Liver (tissue), 9 donors: ENCODE results near the gene HARS1. TPM values are rescaled to one million over a fixed set of nuclear protein-coding genes. Genes with fewer than 3 reads are reported as not detected.
A peak's percentile ranks its signal among the peaks of the same experiment; 100 is the strongest.

Experiments
- DNase-seq: peaks from one replicate; pipeline ENCODE4 v3.0.0-alpha.2; 2017; ENCODE audit warnings: low spot score
- H3K27ac ChIP-seq, 2 donors: one replicate each; pipeline ENCODE4 v1.7.0; 2013; ENCODE audit warnings: inconsistent platforms in 2 of 2, low read length in 2 of 2, control low read depth in 1 of 2, low read depth in 1 of 2, mild to moderate bottlenecking in 1 of 2
- H3K27me3 ChIP-seq, 4 donors: one replicate each; pipeline versions ENCODE4 v1.6.1 to v1.7.0; 2013; ENCODE audit warnings: low read length in 3 of 4, inconsistent platforms in 1 of 4, mild to moderate bottlenecking in 1 of 4, moderate library complexity in 1 of 4; ENCODE audit not compliant: control insufficient read depth in 4 of 4, insufficient read depth in 4 of 4
- H3K36me3 ChIP-seq, 4 donors: one replicate each; pipeline versions ENCODE4 v1.6.1 to v1.7.0; 2013; ENCODE audit warnings: low read length in 3 of 4, mild to moderate bottlenecking in 3 of 4, low read depth in 1 of 4, moderate library complexity in 1 of 4; ENCODE audit not compliant: control insufficient read depth in 4 of 4, insufficient read depth in 3 of 4
- H3K4me1 ChIP-seq, 4 donors: one replicate each; pipeline versions ENCODE4 v1.6.1 to v1.7.0; 2013; ENCODE audit warnings: low read length in 3 of 4, mild to moderate bottlenecking in 3 of 4, moderate library complexity in 1 of 4; ENCODE audit not compliant: control insufficient read depth in 4 of 4, insufficient read depth in 4 of 4
- H3K4me3 ChIP-seq, 3 donors: one replicate each; pipeline versions ENCODE4 v1.6.1 to v1.7.0; 2013; ENCODE audit warnings: low read length in 3 of 3, control low read depth in 1 of 3, low read depth in 1 of 3, mild to moderate bottlenecking in 1 of 3
- H3K9ac ChIP-seq, 2 donors: one replicate each; pipeline ENCODE4 v1.7.0; 2013; ENCODE audit warnings: low read length in 2 of 2, mild to moderate bottlenecking in 2 of 2, moderate library complexity in 2 of 2, control low read depth in 1 of 2, low read depth in 1 of 2
- H3K9me3 ChIP-seq, 4 donors: one replicate each; pipeline versions ENCODE4 v1.6.1 to v1.7.0; 2013; ENCODE audit warnings: low read length in 3 of 4; ENCODE audit not compliant: control insufficient read depth in 4 of 4
- EGR1 ChIP-seq, 2 donors: IDR thresholded peaks; 2 replicates each; pipeline ENCODE4 v1.6.1; 2016 to 2018; ENCODE audit warnings: antibody characterized with exemption in 2 of 2, low read depth in 2 of 2
- FOXA1 ChIP-seq: IDR thresholded peaks from 2 replicates; pipeline ENCODE4 v1.6.1; 2016; ENCODE audit warnings: antibody characterized with exemption
- FOXA2 ChIP-seq: IDR thresholded peaks from 2 replicates; pipeline ENCODE4 v1.6.1; 2016; ENCODE audit warnings: antibody characterized with exemption
- GABPA ChIP-seq, 2 donors: IDR thresholded peaks in 1 of 2; conservative IDR thresholded peaks in 1 of 2; 2 replicates each; pipeline ENCODE4 v1.6.1; 2016; ENCODE audit warnings: antibody characterized with exemption in 2 of 2, mild to moderate bottlenecking in 1 of 2, moderate library complexity in 1 of 2
- HNF4A ChIP-seq, 2 donors: conservative IDR thresholded peaks; 2 replicates each; pipeline ENCODE4 v1.6.1; 2016; ENCODE audit warnings: antibody characterized with exemption in 2 of 2, mild to moderate bottlenecking in 2 of 2
- HNF4G ChIP-seq: IDR thresholded peaks from 2 replicates; pipeline ENCODE4 v1.6.1; 2016; ENCODE audit warnings: antibody characterized with exemption
- JUND ChIP-seq, 2 donors: IDR thresholded peaks; 2 replicates each; pipeline ENCODE4 v1.6.1; 2016; ENCODE audit warnings: antibody characterized with exemption in 2 of 2
- NR2F2 ChIP-seq: IDR thresholded peaks from 2 replicates; pipeline ENCODE4 v1.6.1; 2016; ENCODE audit warnings: antibody characterized with exemption
- RAD21 ChIP-seq, 2 donors: IDR thresholded peaks; 2 replicates each; pipeline ENCODE4 v1.6.1; 2016; ENCODE audit warnings: antibody characterized with exemption in 2 of 2, mild to moderate bottlenecking in 2 of 2
- RXRA ChIP-seq, 2 donors: IDR thresholded peaks; 2 replicates each; pipeline ENCODE4 v1.6.1; 2017 to 2018; ENCODE audit warnings: antibody characterized with exemption in 2 of 2, mild to moderate bottlenecking in 1 of 2
- SP1 ChIP-seq: IDR thresholded peaks from 2 replicates; pipeline ENCODE4 v1.6.1; 2018; ENCODE audit warnings: antibody characterized with exemption, mild to moderate bottlenecking
- YY1 ChIP-seq: IDR thresholded peaks from 2 replicates; pipeline ENCODE4 v1.6.1; 2016; ENCODE audit warnings: antibody characterized with exemption, mild to moderate bottlenecking
- WGBS: extraction: QIAGEN DNeasy Blood & Tissue Kit; methylation state at CpG from one replicate; pipeline ENCODE4 v1.1.7; 2013; 5-methylcytosine and 5-hydroxymethylcytosine counted together
- polyA plus RNA-seq, 2 donors: library from polyadenylated mRNA; stranded (reverse) in 1 of 2; unstranded in 1 of 2; fragments of 200-250 nt in 1 of 2; fragments of >200 nt in 1 of 2; fragmentation: Nextera tagmentation in 1 of 2; extraction: Ambion mirVana in 1 of 2; gene quantifications; one replicate each; pipeline versions ENCODE4 v1.2.1 to v1.2.3, GENCODE V29; 2013 to 2015
- total RNA-seq, 2 donors: library from RNA; depleted of rRNA; stranded (reverse); fragments of >200 nt; gene quantifications; one replicate each; pipeline ENCODE4 v1.2.3, GENCODE V29; 2014
- TF ChIP-seq, protein P1 (sequence below): IDR thresholded peaks from 2 replicates; pipeline ENCODE4 v1.6.1; 2016; ENCODE audit warnings: antibody characterized with exemption
- TF ChIP-seq, protein P2 (sequence below): IDR thresholded peaks from 2 replicates; pipeline ENCODE4 v1.6.1; 2016; ENCODE audit warnings: antibody characterized with exemption, mild to moderate bottlenecking
- TF ChIP-seq, protein P3 (sequence below): fragments of 150-350 bp; IDR thresholded peaks from 2 replicates; pipeline ENCODE4 v1.5.1; 2017; ENCODE audit warnings: improper control_type of control experiment, low read depth, low read length; ENCODE audit not compliant: missing input control
- TF ChIP-seq, protein P4 (sequence below): IDR thresholded peaks from 2 replicates; pipeline ENCODE4 v1.6.1; 2016; ENCODE audit warnings: antibody characterized with exemption
- donor health status: healthy.
- donor health status: healthy.
- donor health status: healthy.
- donor health status: healthy.
- donor health status: healthy.

Gene HARS1
- total and polyA plus RNA-seq, 4 donors: 31.2 to 57.1 (median 37.3) TPM

DNA sequence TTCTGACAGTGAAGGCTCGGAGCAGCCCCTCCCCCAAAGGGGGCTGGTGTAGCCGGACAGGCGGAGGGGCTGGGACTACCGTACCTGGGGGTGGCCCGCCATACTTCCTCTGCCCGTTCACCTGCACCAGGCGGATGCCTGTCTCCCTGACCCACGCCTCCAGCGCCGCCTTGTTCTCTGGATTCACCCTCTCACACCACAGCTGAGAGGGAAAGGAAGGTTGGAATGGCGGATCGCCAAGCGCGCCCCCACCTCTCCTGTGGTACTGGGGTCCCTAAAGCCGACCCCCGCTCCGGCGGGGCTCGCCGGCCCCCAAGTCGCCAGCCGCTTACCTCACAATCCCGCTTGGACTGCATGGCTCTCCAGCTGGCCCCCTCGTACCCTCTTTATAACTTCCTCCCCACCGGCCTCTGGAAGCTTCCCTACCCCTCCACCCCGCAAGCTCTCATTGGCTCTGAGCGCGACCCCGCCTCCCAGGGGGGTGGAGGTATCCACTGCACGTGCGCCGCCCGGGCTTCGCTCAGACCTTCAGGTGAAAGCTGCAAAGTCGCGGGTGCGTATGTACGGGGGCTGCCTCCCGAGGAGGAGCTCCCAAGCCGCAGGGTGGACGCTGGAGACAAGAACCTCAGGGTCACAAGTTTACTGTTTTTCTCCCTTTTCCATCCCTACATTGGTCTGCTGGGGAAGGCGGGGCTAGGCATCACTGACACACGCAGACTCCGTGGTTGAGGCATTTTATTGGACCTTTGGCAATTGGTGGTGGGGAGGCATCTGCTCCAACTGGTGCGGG is 17.8 kb downstream of the HARS1 start, which contains the start of gene DND1:
Gene DND1, minus strand, starts transcription at position 390 of the 790 bp plus-strand sequence. Its CDS starts 34 bp downstream, at position 356.
- TF ChIP-seq NR2F2 (no peak), SP1 (no peak), FOXA1 (no peak), EGR1 (IDR thresholded peaks at IDR 0.05; ENCODE audit: low read depth in 2 of 2) (no peak), HNF4A (conservative IDR thresholded peaks at IDR 0.05) (no peak), GABPA (IDR thresholded peaks at IDR 0.05 in 1 of 2, conservative IDR thresholded peaks at IDR 0.05 in 1 of 2) (no peak), RAD21 (IDR thresholded peaks at IDR 0.05) (no peak), YY1 (no peak), FOXA2 (no peak), JUND (IDR thresholded peaks at IDR 0.05) (no peak), RXRA (IDR thresholded peaks at IDR 0.05) (no peak), HNF4G (no peak)
- TF ChIP-seq, protein P1, sequence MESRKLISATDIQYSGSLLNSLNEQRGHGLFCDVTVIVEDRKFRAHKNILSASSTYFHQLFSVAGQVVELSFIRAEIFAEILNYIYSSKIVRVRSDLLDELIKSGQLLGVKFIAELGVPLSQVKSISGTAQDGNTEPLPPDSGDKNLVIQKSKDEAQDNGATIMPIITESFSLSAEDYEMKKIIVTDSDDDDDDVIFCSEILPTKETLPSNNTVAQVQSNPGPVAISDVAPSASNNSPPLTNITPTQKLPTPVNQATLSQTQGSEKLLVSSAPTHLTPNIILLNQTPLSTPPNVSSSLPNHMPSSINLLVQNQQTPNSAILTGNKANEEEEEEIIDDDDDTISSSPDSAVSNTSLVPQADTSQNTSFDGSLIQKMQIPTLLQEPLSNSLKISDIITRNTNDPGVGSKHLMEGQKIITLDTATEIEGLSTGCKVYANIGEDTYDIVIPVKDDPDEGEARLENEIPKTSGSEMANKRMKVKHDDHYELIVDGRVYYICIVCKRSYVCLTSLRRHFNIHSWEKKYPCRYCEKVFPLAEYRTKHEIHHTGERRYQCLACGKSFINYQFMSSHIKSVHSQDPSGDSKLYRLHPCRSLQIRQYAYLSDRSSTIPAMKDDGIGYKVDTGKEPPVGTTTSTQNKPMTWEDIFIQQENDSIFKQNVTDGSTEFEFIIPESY: no peak
- TF ChIP-seq, protein P2, sequence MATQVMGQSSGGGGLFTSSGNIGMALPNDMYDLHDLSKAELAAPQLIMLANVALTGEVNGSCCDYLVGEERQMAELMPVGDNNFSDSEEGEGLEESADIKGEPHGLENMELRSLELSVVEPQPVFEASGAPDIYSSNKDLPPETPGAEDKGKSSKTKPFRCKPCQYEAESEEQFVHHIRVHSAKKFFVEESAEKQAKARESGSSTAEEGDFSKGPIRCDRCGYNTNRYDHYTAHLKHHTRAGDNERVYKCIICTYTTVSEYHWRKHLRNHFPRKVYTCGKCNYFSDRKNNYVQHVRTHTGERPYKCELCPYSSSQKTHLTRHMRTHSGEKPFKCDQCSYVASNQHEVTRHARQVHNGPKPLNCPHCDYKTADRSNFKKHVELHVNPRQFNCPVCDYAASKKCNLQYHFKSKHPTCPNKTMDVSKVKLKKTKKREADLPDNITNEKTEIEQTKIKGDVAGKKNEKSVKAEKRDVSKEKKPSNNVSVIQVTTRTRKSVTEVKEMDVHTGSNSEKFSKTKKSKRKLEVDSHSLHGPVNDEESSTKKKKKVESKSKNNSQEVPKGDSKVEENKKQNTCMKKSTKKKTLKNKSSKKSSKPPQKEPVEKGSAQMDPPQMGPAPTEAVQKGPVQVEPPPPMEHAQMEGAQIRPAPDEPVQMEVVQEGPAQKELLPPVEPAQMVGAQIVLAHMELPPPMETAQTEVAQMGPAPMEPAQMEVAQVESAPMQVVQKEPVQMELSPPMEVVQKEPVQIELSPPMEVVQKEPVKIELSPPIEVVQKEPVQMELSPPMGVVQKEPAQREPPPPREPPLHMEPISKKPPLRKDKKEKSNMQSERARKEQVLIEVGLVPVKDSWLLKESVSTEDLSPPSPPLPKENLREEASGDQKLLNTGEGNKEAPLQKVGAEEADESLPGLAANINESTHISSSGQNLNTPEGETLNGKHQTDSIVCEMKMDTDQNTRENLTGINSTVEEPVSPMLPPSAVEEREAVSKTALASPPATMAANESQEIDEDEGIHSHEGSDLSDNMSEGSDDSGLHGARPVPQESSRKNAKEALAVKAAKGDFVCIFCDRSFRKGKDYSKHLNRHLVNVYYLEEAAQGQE: no peak
- TF ChIP-seq, protein P3, sequence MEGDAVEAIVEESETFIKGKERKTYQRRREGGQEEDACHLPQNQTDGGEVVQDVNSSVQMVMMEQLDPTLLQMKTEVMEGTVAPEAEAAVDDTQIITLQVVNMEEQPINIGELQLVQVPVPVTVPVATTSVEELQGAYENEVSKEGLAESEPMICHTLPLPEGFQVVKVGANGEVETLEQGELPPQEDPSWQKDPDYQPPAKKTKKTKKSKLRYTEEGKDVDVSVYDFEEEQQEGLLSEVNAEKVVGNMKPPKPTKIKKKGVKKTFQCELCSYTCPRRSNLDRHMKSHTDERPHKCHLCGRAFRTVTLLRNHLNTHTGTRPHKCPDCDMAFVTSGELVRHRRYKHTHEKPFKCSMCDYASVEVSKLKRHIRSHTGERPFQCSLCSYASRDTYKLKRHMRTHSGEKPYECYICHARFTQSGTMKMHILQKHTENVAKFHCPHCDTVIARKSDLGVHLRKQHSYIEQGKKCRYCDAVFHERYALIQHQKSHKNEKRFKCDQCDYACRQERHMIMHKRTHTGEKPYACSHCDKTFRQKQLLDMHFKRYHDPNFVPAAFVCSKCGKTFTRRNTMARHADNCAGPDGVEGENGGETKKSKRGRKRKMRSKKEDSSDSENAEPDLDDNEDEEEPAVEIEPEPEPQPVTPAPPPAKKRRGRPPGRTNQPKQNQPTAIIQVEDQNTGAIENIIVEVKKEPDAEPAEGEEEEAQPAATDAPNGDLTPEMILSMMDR: no peak
- TF ChIP-seq, protein P4, sequence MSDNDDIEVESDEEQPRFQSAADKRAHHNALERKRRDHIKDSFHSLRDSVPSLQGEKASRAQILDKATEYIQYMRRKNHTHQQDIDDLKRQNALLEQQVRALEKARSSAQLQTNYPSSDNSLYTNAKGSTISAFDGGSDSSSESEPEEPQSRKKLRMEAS: no peak
- Histone ChIP-seq H3K27ac (no peak within 1 kb of the TSS), H3K36me3 (peaks cover 9 to 68% (median 40%) of the 10 kb centered on the region in 4 donors), H3K27me3 (no peaks in the 10 kb centered on the region), H3K4me3 (peak within 1 kb of the TSS in 1 of 3 donors; percentile 8), H3K9ac (no peak within 1 kb of the TSS), H3K4me1 (peaks cover 0 to 1% (median 0%) of the 10 kb centered on the region in 4 donors), H3K9me3 (no peaks in the 10 kb centered on the region)
- WGBS: 90% methylated on average over 45 of the region's 45 CpGs
- no peak for DNase-seq
